HepG2 (cell line): Measurements from ENCODE around the gene RELL1. TPM values are rescaled to one million over a fixed set of nuclear protein-coding genes. Genes with fewer than 3 reads are reported as not detected.

ENCODE experiments used
- AHR ChIP-seq: IDR thresholded peaks from 2 replicates; pipeline ENCODE4 v1.6.1; 2018; ENCODE audit warnings: missing genetic modification reagents, missing compliant biosample characterization
- CBFB ChIP-seq: sonication (generic); formaldehyde crosslinking; IDR thresholded peaks from 2 replicates; pipeline ENCODE4 v1.4.0; 2020; ENCODE audit warnings: missing genetic modification reagents
- EEA1 ChIP-seq: sonication (generic); formaldehyde crosslinking; IDR thresholded peaks from 2 replicates; pipeline ENCODE4 v1.5.1; 2020; ENCODE audit warnings: mild to moderate bottlenecking, missing genetic modification reagents, borderline replicate concordance
- HNF4A ChIP-seq: sonication (generic); formaldehyde crosslinking; IDR thresholded peaks from 2 replicates; pipeline ENCODE4 v1.4.0; 2020; ENCODE audit warnings: missing genetic modification reagents
- KLF11 ChIP-seq: IDR thresholded peaks from 2 replicates; pipeline ENCODE4 v1.6.1; 2016; ENCODE audit warnings: missing compliant biosample characterization
- KLF16 ChIP-seq, 2 experiments: sonication (generic) in 1 of 2; formaldehyde crosslinking in 1 of 2; IDR thresholded peaks; 2 replicates each; pipeline versions ENCODE4 v1.6.1 to v1.8.0; 2016 to 2023; ENCODE audit warnings: missing genetic modification reagents in 2 of 2, missing compliant biosample characterization in 1 of 2
- NFKB2 ChIP-seq: sonication (generic); formaldehyde crosslinking; IDR thresholded peaks from 2 replicates; pipeline ENCODE4 v1.4.0; 2020; ENCODE audit warnings: missing genetic modification reagents, borderline replicate concordance
- NR2F6 ChIP-seq, 2 experiments: IDR thresholded peaks; 2 replicates each; pipeline ENCODE4 v1.6.1; 2016; ENCODE audit warnings: antibody characterized with exemption in 1 of 2, mild to moderate bottlenecking in 1 of 2
- PCBP2 ChIP-seq: fragments of 200-400 bp; formaldehyde crosslinking; optimal IDR thresholded peaks from 2 replicates; pipeline ENCODE3; 2018; ENCODE audit warnings: low read length, low read depth; ENCODE audit not compliant: poor library complexity, severe bottlenecking
- SNAPC2 ChIP-seq: sonication (generic); formaldehyde crosslinking; IDR thresholded peaks from 2 replicates; pipeline ENCODE4 v1.8.1; 2022; ENCODE audit warnings: mild to moderate bottlenecking, missing genetic modification reagents
- SUZ12 ChIP-seq: fragments of 150-350 bp; IDR thresholded peaks from 2 replicates; pipeline ENCODE4 v1.6.1; 2014; ENCODE audit warnings: low read depth, low read length
- SYNCRIP ChIP-seq: fragments of 200-400 bp; formaldehyde crosslinking; IDR thresholded peaks from 2 replicates; pipeline ENCODE4 v1.6.1; 2018; ENCODE audit warnings: mild to moderate bottlenecking, low read depth, low read length; ENCODE audit not compliant: insufficient read depth
- TBX3 ChIP-seq: fragments of 450-650 bp; IDR thresholded peaks from 2 replicates; pipeline ENCODE4 v1.6.1; 2017; ENCODE audit warnings: antibody characterized with exemption, mild to moderate bottlenecking, inconsistent platforms, borderline replicate concordance
- ZFY ChIP-seq: sonication (generic); formaldehyde crosslinking; IDR thresholded peaks from 2 replicates; pipeline ENCODE4 v1.4.0; 2020; ENCODE audit warnings: missing genetic modification reagents
- ZIK1 ChIP-seq: sonication (generic); formaldehyde crosslinking; IDR thresholded peaks from 2 replicates; pipeline ENCODE4 v1.5.0; 2020; ENCODE audit warnings: mild to moderate bottlenecking, low read depth, missing genetic modification reagents, borderline replicate concordance
- ZNF207 ChIP-seq: fragments of 450-650 bp; IDR thresholded peaks from 2 replicates; pipeline ENCODE4 v1.6.1; 2016; ENCODE audit warnings: antibody characterized with exemption, borderline replicate concordance
- ZNF264 ChIP-seq: sonication (generic); formaldehyde crosslinking; IDR thresholded peaks from 2 replicates; pipeline ENCODE4 v1.4.0; 2020; ENCODE audit warnings: missing genetic modification reagents
- ZNF773 ChIP-seq: sonication (generic); formaldehyde crosslinking; IDR thresholded peaks from 2 replicates; pipeline ENCODE4 v1.4.0; 2020; ENCODE audit warnings: missing genetic modification reagents, borderline replicate concordance
- ZNF839 ChIP-seq: sonication (generic); formaldehyde crosslinking; IDR thresholded peaks from 2 replicates; pipeline ENCODE4 v1.4.0; 2020; ENCODE audit warnings: missing genetic modification reagents, mild to moderate bottlenecking, borderline replicate concordance
- polyA plus RNA-seq, 8 experiments: library from polyadenylated mRNA; depleted of rRNA in 3 of 8; stranded (reverse) in 7 of 8; unstranded in 1 of 8; fragments of >200 nt; fragmentation: Illumina TruSeq in 4 of 8; extraction: Trizol in 4 of 8; gene quantifications; 2 replicates each; pipeline versions ENCODE4 v1.2.1 to v1.2.3, GENCODE V29; 2011 to 2016; ENCODE audit warnings: low read depth in 4 of 8, missing spikeins in 1 of 8, mixed read lengths in 1 of 8; ENCODE audit not compliant: insufficient read depth in 1 of 8
- total RNA-seq, 5 experiments: library from RNA; depleted of rRNA; stranded (reverse); fragments of >200 nt; fragmentation: Illumina TruSeq; extraction: Trizol; gene quantifications; 2 replicates each; pipeline ENCODE4 v1.2.3, GENCODE V29; 2016; ENCODE audit warnings: low read depth in 1 of 5
- TF ChIP-seq, protein P1 (sequence below): sonication (generic); formaldehyde crosslinking; conservative IDR thresholded peaks from 2 replicates; pipeline ENCODE4 v1.4.0; 2020; ENCODE audit warnings: mild to moderate bottlenecking, missing genetic modification reagents, moderate library complexity
- TF ChIP-seq, protein P2 (sequence below): sonication (generic); formaldehyde crosslinking; IDR thresholded peaks from 2 replicates; pipeline ENCODE4 v1.5.1; 2020; ENCODE audit warnings: missing genetic modification reagents, mild to moderate bottlenecking, borderline replicate concordance
- TF ChIP-seq, protein P3 (sequence below): sonication (generic); formaldehyde crosslinking; IDR thresholded peaks from 2 replicates; pipeline ENCODE4 v1.5.0; 2020; ENCODE audit warnings: missing genetic modification reagents
- TF ChIP-seq, protein P4 (sequence below): sonication (generic); formaldehyde crosslinking; IDR thresholded peaks from 2 replicates; pipeline ENCODE4 v1.4.0; 2020; ENCODE audit warnings: missing genetic modification reagents
- TF ChIP-seq, protein P5 (sequence below): sonication (generic); formaldehyde crosslinking; IDR thresholded peaks from 2 replicates; pipeline ENCODE4 v1.5.0; 2020; ENCODE audit warnings: missing genetic modification reagents

The RELL1 gene
- total and polyA plus RNA-seq, 2 of the 13 experiments (the other 11 are each of a cell fraction or from before 2014, with no cell fraction given) = 8.4 to 58.4 TPM

DNA sequence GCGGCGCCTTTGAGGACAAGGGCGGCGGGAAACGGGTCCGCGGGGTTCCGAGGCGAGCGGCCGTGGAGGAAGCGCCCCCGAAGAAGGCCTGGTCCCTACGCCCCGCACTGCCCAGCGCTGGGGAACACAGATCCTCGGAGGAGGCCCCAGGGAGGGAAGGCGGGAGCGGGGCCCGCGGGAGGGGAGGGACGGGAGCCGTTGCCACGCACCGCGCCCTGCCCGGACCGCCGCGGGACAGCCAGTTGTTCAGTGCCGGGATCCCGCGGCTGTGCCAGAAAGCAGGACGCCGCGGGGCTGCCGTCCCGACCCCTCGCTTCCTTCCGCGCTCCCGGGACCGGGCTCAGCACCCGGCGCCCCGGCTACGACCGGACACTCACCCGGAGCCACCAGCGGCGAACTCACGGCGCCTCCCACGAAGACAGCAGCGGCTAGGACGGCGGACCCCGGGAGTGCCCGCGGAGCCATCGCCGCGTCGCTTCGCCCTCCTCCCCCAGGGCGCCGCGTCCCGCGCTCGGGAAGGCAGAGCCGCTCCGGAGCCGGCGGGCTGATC is 278 bp downstream of the RELL1 start (continued):
- TF ChIP-seq, protein P1, sequence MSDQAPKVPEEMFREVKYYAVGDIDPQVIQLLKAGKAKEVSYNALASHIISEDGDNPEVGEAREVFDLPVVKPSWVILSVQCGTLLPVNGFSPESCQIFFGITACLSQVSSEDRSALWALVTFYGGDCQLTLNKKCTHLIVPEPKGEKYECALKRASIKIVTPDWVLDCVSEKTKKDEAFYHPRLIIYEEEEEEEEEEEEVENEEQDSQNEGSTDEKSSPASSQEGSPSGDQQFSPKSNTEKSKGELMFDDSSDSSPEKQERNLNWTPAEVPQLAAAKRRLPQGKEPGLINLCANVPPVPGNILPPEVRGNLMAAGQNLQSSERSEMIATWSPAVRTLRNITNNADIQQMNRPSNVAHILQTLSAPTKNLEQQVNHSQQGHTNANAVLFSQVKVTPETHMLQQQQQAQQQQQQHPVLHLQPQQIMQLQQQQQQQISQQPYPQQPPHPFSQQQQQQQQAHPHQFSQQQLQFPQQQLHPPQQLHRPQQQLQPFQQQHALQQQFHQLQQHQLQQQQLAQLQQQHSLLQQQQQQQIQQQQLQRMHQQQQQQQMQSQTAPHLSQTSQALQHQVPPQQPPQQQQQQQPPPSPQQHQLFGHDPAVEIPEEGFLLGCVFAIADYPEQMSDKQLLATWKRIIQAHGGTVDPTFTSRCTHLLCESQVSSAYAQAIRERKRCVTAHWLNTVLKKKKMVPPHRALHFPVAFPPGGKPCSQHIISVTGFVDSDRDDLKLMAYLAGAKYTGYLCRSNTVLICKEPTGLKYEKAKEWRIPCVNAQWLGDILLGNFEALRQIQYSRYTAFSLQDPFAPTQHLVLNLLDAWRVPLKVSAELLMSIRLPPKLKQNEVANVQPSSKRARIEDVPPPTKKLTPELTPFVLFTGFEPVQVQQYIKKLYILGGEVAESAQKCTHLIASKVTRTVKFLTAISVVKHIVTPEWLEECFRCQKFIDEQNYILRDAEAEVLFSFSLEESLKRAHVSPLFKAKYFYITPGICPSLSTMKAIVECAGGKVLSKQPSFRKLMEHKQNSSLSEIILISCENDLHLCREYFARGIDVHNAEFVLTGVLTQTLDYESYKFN (CRISPR knock-in tag) = no peak
- TF ChIP-seq KLF11 (CRISPR knock-in tag) = no peak
- no peak for TF ChIP-seq ZNF207
- no peak; a peak in 1 of 4 replicates for TF ChIP-seq KLF16 (CRISPR knock-in tag; IDR thresholded peaks at IDR 0.05)
- TF ChIP-seq HNF4A (CRISPR knock-in tag) = no peak
- TF ChIP-seq TBX3 = no peak
- TF ChIP-seq SYNCRIP = no peak
- peak; percentile 77 for TF ChIP-seq ZFY (CRISPR knock-in tag)
- TF ChIP-seq, protein P2, sequence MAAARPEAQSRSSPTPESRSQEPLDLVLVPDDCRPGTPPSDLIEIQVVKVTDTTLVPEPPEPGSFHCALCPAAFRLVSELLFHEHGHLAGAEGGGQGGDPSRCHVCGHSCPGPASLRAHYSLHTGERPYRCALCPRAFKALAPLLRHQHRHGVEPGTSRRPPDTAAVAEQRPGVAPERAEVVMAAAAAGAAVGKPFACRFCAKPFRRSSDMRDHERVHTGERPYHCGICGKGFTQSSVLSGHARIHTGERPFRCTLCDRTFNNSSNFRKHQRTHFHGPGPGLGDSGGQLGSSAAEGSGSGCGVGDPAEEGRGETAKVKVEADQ (CRISPR knock-in tag) = no peak; the same call in 1 of the 2 replicates
- no peak for TF ChIP-seq CBFB
- TF ChIP-seq AHR (CRISPR knock-in tag) = 0 out of 2 replicates have a peak, but pooled peaks have one; percentile 41
- TF ChIP-seq ZNF264 (CRISPR knock-in tag) = no peak
- TF ChIP-seq, protein P3, sequence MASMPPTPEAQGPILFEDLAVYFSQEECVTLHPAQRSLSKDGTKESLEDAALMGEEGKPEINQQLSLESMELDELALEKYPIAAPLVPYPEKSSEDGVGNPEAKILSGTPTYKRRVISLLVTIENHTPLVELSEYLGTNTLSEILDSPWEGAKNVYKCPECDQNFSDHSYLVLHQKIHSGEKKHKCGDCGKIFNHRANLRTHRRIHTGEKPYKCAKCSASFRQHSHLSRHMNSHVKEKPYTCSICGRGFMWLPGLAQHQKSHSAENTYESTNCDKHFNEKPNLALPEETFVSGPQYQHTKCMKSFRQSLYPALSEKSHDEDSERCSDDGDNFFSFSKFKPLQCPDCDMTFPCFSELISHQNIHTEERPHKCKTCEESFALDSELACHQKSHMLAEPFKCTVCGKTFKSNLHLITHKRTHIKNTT (CRISPR knock-in tag) = no peak
- TF ChIP-seq EEA1 = peak; percentile 41; the same call in 1 of the 2 replicates
- no peak for TF ChIP-seq NR2F6 (IDR thresholded peaks at IDR 0.05)
- TF ChIP-seq NR2F6 (CRISPR knock-in tag; IDR thresholded peaks at IDR 0.05) = no peak
- TF ChIP-seq SUZ12 = no peak
- 0 out of 2 replicates have a peak, but pooled peaks have one; percentile 13 for TF ChIP-seq ZNF773 (CRISPR knock-in tag)
- TF ChIP-seq, protein P4, sequence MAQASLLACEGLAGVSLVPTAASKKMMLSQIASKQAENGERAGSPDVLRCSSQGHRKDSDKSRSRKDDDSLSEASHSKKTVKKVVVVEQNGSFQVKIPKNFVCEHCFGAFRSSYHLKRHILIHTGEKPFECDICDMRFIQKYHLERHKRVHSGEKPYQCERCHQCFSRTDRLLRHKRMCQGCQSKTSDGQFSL (CRISPR knock-in tag) = no peak
- TF ChIP-seq NFKB2 = peak; percentile 71; the same call in 1 of the 2 replicates
- TF ChIP-seq, protein P5, sequence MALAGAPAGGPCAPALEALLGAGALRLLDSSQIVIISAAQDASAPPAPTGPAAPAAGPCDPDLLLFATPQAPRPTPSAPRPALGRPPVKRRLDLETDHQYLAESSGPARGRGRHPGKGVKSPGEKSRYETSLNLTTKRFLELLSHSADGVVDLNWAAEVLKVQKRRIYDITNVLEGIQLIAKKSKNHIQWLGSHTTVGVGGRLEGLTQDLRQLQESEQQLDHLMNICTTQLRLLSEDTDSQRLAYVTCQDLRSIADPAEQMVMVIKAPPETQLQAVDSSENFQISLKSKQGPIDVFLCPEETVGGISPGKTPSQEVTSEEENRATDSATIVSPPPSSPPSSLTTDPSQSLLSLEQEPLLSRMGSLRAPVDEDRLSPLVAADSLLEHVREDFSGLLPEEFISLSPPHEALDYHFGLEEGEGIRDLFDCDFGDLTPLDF = peak; percentile 44; the same call in 1 of the 2 replicates
- no peak for TF ChIP-seq PCBP2
- TF ChIP-seq ZNF839 (CRISPR knock-in tag) = no peak
- no peak; the same call in 1 of the 2 replicates for TF ChIP-seq SNAPC2 (CRISPR knock-in tag)
- no peak for TF ChIP-seq ZIK1 (CRISPR knock-in tag)
